Loucy (cell line): ENCODE results near the gene TBL1XR1.

Experiments
- EZH2phosphoT487 ChIP-seq: fragments of 200-600 bp; IDR thresholded peaks from 2 replicates; pipeline ENCODE4 v1.6.1; 2018; ENCODE audit warnings: antibody characterized with exemption, mild to moderate bottlenecking, moderate library complexity, borderline replicate concordance
- TF ChIP-seq, protein P1 (sequence below): fragments of 200-600 bp; sonication (generic); conservative IDR thresholded peaks from 2 replicates; pipeline ENCODE4 v1.5.1; 2014; ENCODE audit warnings: mild to moderate bottlenecking, antibody characterized with exemption, low read length

DNA sequence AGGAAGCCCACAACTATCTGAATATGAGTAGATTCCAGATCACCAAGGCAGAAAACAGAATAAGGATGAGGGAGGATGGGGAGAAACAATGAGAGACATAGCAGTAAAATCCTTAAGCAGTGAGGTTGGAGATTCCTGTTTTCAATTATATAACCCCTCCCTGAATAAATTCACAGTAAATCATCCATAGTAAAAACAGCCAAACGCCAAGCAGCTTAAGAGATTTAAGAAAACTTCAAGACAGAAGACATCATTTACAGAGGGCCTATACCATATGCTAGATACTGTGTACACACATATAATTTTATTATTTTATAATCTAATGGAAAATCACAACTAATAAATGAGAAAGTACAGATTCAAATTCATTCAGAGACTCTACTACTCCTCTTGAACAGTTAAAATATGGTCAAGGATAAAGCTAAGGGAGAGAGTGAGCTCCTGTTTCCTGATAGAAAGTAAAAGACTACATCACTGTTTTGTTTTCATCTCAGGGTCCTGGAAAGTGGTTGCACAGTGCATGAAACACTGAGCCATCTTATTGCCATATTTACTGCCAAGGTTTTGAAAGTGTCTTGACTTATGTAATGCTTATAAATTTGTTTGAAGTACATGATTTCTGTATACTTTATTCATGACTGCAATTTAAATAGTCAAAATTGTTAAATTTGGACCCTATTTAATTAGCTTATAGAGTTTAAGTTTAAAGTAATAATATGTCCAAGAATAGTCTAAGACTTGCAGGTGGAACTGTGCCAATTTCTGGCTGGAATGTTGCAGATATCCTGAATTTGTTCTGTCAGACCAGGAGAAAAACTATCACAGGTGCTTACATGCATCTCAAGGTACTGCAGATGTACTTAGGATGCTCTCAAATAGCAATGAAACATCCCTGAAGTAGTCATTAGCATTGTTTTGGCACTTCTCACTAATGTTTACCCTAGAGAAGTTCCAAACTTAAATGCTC is 141.4 kb downstream of the TBL1XR1 start:
- TF ChIP-seq, protein P1, sequence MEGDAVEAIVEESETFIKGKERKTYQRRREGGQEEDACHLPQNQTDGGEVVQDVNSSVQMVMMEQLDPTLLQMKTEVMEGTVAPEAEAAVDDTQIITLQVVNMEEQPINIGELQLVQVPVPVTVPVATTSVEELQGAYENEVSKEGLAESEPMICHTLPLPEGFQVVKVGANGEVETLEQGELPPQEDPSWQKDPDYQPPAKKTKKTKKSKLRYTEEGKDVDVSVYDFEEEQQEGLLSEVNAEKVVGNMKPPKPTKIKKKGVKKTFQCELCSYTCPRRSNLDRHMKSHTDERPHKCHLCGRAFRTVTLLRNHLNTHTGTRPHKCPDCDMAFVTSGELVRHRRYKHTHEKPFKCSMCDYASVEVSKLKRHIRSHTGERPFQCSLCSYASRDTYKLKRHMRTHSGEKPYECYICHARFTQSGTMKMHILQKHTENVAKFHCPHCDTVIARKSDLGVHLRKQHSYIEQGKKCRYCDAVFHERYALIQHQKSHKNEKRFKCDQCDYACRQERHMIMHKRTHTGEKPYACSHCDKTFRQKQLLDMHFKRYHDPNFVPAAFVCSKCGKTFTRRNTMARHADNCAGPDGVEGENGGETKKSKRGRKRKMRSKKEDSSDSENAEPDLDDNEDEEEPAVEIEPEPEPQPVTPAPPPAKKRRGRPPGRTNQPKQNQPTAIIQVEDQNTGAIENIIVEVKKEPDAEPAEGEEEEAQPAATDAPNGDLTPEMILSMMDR, result no peak
- no peak for TF ChIP-seq EZH2phosphoT487
